Gastrocnemius medialis (tissue), 4 donors: ENCODE data around the gene PPIH.

ENCODE experiments used
- POLR2A ChIP-seq, 2 donors: fragments of 450-650 bp; IDR thresholded peaks; one replicate each; pipeline ENCODE4 v1.6.1; 2017; ENCODE audit warnings: antibody characterized with exemption in 2 of 2, mild to moderate bottlenecking in 2 of 2, moderate library complexity in 2 of 2
- TF ChIP-seq, protein P1 (sequence below), 5 experiments: fragments of 450-650 bp in 3 of 5; fragments of 200-600 bp in 2 of 5; sonication (generic) in 2 of 5; IDR thresholded peaks in 4 of 5; conservative IDR thresholded peaks in 1 of 5; 1 replicate in 4 of 5; 2 replicates in 1 of 5; pipeline ENCODE4 v1.5.1; 2016 to 2019; ENCODE audit warnings: antibody characterized with exemption in 5 of 5, mild to moderate bottlenecking in 3 of 5, moderate library complexity in 3 of 5

DNA sequence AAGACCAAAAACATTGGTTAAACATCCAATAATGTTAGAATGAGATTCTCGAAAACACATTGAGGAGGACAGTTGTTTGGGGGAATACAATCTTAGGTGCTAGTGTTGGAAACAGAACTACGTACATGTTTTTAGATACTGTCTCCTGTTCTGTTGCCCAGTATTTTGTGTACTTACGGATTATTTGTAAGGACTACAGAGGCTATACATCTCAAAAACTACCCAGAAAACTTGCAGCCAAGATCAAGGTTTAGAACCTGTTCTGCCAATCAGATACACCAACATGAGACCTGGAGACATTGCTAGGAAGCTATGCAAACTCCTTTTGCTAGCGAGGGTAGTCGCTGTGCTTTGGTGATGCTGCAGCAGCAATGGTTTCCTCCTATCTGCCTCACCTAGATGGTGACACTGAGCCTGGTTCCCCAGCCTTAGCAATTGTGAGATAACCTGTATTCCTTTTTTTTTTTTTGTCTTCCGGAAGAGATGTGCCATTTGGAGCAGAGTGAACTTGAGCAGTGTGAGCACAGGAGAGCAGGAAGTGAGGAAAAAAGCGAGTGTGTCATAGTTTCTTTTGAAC, 45.8 kb downstream of the PPIH start:
- TF ChIP-seq, protein P1, sequence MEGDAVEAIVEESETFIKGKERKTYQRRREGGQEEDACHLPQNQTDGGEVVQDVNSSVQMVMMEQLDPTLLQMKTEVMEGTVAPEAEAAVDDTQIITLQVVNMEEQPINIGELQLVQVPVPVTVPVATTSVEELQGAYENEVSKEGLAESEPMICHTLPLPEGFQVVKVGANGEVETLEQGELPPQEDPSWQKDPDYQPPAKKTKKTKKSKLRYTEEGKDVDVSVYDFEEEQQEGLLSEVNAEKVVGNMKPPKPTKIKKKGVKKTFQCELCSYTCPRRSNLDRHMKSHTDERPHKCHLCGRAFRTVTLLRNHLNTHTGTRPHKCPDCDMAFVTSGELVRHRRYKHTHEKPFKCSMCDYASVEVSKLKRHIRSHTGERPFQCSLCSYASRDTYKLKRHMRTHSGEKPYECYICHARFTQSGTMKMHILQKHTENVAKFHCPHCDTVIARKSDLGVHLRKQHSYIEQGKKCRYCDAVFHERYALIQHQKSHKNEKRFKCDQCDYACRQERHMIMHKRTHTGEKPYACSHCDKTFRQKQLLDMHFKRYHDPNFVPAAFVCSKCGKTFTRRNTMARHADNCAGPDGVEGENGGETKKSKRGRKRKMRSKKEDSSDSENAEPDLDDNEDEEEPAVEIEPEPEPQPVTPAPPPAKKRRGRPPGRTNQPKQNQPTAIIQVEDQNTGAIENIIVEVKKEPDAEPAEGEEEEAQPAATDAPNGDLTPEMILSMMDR (IDR thresholded peaks at IDR 0.05 in 4 of 5, conservative IDR thresholded peaks at IDR 0.05 in 1 of 5): no peak
- no peak for TF ChIP-seq POLR2A (IDR thresholded peaks at IDR 0.05)
